ENCODE results near the gene ACP7. TPM values are rescaled to one million over a fixed set of nuclear protein-coding genes. Genes with fewer than 3 reads are reported as not detected.

ACP7 gene
- total and polyA plus RNA-seq, 10 of the 15 experiments (the other 5 are each of a cell fraction or from before 2014, with no cell fraction given), result not detected

DNA sequence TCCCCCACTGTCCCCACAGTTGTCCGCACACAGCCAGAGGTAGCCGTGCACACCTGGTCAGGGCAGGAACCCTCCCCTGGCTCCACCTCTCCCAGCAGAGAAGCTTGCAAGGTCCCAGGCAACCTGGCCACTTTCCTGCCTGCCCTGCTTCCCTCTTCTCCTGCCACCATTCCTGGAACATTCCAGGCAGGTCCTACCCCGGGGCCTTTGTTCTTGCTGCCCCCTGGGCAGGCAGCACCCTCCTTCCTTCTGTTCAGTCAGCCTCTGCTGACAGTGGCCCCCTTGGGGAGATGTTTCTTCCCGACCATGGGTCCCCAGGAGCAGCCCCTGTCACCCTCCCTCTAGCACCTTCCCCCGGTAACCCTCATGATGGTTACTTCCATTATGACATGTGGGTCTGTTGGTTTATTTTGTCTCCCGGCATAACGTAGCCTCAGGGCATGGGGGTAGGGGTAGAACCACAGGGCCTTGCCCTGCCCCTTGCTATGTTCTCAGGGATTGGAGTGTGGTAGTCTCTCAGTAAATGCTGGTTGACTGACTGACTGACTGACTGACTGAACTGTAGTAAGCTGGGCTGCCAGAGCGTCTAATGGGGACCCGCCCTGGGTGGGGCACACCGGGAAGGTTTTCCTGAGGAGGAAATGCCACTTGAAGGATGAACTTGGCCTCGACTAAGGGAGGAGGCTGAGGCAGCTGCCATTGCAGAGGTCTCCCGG lies 52.2 kb downstream of the ACP7 start:
- BruUV-seq (replicated peaks), result no TSS peak
- ChIA-PET SMC1A (ENCODE audit: uncharacterized antibody, unreplicated experiment) (no interaction called here), RAD21 (ENCODE audit: unreplicated experiment) (no interaction called here), POLR2A (no interaction called here), CTCF (no interaction called here)
- Histone ChIP-seq H3K36me3 (ENCODE audit: control insufficient read depth in 2 of 2, insufficient read depth in 2 of 2, low read length in 1 of 2) (no peaks in the 10 kb centered on the region), H3K4me1 (ENCODE audit: control insufficient read depth, insufficient read depth, low read length) (peaks cover 9% of the 10 kb centered on the region), H3K9ac (ENCODE audit: control insufficient read depth, insufficient read depth, low read length) (no peak overlapping the region), H4K20me1 (ENCODE audit: control insufficient read depth, insufficient read depth) (no peaks in the 10 kb centered on the region), H2AFZ (ENCODE audit: control insufficient read depth, low read depth, low read length) (no peak overlapping the region), H3K27me3 (replicated peaks in 1 of 2; ENCODE audit: control insufficient read depth in 2 of 2, insufficient read depth in 2 of 2, low read length in 1 of 2) (no peaks in the 10 kb centered on the region), H3K79me2 (ENCODE audit: control insufficient read depth, insufficient read depth, low read length) (no peaks in the 10 kb centered on the region; the same call in 1 of the 2 replicates), H3K27ac (ENCODE audit: control insufficient read depth, insufficient read depth) (no peak overlapping the region), H3K4me2 (ENCODE audit: control insufficient read depth, insufficient read depth) (no peak overlapping the region), H3K9me3 (replicated peaks; ENCODE audit: control insufficient read depth, insufficient read depth, low read length) (no peaks in the 10 kb centered on the region), H3K4me3 (no peak overlapping the region)
- no peak for ATAC-seq
- no peak for DNase-seq (ENCODE audit: low read depth, low spot score)
- 67% methylated on average over 12 of the region's 12 CpGs for WGBS (ENCODE audit: insufficient coverage, insufficient replicate concordance, low lambda C conversion rate, missing lambda C conversion rate)
- TF ChIP-seq GABPA (IDR thresholded peaks at IDR 0.05; ENCODE audit: low read depth) (no peak), GATAD2B (conservative IDR thresholded peaks at IDR 0.05; ENCODE audit: low read depth) (no peak), JUNB (IDR thresholded peaks at IDR 0.05) (no peak), MYC (IDR thresholded peaks at IDR 0.05; ENCODE audit: insufficient read depth, insufficient read length, insufficient replicate concordance, low read length, severe bottlenecking) (no peak), HDAC2 (IDR thresholded peaks at IDR 0.05) (no peak), POU2F2 (IDR thresholded peaks at IDR 0.05; ENCODE audit: borderline replicate concordance, low read depth, low read length) (no peak)
- TF ChIP-seq, protein P1, sequence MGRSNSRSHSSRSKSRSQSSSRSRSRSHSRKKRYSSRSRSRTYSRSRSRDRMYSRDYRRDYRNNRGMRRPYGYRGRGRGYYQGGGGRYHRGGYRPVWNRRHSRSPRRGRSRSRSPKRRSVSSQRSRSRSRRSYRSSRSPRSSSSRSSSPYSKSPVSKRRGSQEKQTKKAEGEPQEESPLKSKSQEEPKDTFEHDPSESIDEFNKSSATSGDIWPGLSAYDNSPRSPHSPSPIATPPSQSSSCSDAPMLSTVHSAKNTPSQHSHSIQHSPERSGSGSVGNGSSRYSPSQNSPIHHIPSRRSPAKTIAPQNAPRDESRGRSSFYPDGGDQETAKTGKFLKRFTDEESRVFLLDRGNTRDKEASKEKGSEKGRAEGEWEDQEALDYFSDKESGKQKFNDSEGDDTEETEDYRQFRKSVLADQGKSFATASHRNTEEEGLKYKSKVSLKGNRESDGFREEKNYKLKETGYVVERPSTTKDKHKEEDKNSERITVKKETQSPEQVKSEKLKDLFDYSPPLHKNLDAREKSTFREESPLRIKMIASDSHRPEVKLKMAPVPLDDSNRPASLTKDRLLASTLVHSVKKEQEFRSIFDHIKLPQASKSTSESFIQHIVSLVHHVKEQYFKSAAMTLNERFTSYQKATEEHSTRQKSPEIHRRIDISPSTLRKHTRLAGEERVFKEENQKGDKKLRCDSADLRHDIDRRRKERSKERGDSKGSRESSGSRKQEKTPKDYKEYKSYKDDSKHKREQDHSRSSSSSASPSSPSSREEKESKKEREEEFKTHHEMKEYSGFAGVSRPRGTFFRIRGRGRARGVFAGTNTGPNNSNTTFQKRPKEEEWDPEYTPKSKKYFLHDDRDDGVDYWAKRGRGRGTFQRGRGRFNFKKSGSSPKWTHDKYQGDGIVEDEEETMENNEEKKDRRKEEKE (IDR thresholded peaks at IDR 0.05), result no peak
- TF ChIP-seq, protein P2, sequence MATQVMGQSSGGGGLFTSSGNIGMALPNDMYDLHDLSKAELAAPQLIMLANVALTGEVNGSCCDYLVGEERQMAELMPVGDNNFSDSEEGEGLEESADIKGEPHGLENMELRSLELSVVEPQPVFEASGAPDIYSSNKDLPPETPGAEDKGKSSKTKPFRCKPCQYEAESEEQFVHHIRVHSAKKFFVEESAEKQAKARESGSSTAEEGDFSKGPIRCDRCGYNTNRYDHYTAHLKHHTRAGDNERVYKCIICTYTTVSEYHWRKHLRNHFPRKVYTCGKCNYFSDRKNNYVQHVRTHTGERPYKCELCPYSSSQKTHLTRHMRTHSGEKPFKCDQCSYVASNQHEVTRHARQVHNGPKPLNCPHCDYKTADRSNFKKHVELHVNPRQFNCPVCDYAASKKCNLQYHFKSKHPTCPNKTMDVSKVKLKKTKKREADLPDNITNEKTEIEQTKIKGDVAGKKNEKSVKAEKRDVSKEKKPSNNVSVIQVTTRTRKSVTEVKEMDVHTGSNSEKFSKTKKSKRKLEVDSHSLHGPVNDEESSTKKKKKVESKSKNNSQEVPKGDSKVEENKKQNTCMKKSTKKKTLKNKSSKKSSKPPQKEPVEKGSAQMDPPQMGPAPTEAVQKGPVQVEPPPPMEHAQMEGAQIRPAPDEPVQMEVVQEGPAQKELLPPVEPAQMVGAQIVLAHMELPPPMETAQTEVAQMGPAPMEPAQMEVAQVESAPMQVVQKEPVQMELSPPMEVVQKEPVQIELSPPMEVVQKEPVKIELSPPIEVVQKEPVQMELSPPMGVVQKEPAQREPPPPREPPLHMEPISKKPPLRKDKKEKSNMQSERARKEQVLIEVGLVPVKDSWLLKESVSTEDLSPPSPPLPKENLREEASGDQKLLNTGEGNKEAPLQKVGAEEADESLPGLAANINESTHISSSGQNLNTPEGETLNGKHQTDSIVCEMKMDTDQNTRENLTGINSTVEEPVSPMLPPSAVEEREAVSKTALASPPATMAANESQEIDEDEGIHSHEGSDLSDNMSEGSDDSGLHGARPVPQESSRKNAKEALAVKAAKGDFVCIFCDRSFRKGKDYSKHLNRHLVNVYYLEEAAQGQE (IDR thresholded peaks at IDR 0.05; ENCODE audit: low read depth, low read length), result no peak
- in situ Hi-C loops (cut with MboI), result no loop called here
- no peak for FAIRE-seq
- intact Hi-C loops (cut with micrococcal nuclease; ENCODE audit: unreplicated experiment), result no loop called here
